Neural cell (in vitro differentiated cells): ENCODE results near the gene FUT8.

Source experiments
- POLR2AphosphoS5 ChIP-seq: IDR thresholded peaks from 2 replicates; pipeline ENCODE4 v1.6.1; 2012
- RAD21 ChIP-seq: fragments of 450-650 bp; conservative IDR thresholded peaks from 2 replicates; pipeline ENCODE4 v1.6.1; 2014; ENCODE audit warnings: antibody characterized with exemption, mild to moderate bottlenecking, moderate library complexity
- SMC3 ChIP-seq: fragments of 450-650 bp; conservative IDR thresholded peaks from 2 replicates; pipeline ENCODE4 v1.6.1; 2014; ENCODE audit warnings: antibody characterized with exemption, mild to moderate bottlenecking, moderate library complexity; ENCODE audit not compliant: poor library complexity
- TF ChIP-seq, protein P1 (sequence below): fragments of 450-650 bp; IDR thresholded peaks from 2 replicates; pipeline ENCODE4 v1.5.1; 2014; ENCODE audit warnings: antibody characterized with exemption, mild to moderate bottlenecking, moderate library complexity; ENCODE audit not compliant: poor library complexity, severe bottlenecking
- TF ChIP-seq, protein P2 (sequence below): IDR thresholded peaks from 2 replicates; pipeline ENCODE4 v1.6.1; 2012; ENCODE audit warnings: borderline replicate concordance

DNA sequence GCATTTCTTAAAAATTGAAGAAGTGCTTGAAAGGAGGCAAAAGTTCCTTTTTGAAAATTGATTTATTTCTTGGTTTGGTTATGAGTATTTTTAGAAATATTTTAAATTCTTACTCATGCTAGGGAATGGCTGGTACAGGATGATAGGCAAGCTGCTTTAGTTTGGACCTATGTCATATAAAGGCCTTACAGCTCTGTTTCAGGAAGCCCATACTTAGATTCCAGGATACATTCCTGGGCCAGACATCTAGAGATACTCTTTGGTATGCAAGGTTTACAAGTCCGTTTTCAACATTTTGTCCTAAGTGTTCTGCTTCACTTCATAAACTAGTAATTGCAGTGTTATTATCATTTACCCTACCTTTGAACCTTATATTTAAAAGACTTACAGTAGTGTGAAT, 186.8 kb downstream of the FUT8 start:
- TF ChIP-seq, protein P1, sequence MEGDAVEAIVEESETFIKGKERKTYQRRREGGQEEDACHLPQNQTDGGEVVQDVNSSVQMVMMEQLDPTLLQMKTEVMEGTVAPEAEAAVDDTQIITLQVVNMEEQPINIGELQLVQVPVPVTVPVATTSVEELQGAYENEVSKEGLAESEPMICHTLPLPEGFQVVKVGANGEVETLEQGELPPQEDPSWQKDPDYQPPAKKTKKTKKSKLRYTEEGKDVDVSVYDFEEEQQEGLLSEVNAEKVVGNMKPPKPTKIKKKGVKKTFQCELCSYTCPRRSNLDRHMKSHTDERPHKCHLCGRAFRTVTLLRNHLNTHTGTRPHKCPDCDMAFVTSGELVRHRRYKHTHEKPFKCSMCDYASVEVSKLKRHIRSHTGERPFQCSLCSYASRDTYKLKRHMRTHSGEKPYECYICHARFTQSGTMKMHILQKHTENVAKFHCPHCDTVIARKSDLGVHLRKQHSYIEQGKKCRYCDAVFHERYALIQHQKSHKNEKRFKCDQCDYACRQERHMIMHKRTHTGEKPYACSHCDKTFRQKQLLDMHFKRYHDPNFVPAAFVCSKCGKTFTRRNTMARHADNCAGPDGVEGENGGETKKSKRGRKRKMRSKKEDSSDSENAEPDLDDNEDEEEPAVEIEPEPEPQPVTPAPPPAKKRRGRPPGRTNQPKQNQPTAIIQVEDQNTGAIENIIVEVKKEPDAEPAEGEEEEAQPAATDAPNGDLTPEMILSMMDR: no peak
- TF ChIP-seq SMC3: no peak
- TF ChIP-seq, protein P2, sequence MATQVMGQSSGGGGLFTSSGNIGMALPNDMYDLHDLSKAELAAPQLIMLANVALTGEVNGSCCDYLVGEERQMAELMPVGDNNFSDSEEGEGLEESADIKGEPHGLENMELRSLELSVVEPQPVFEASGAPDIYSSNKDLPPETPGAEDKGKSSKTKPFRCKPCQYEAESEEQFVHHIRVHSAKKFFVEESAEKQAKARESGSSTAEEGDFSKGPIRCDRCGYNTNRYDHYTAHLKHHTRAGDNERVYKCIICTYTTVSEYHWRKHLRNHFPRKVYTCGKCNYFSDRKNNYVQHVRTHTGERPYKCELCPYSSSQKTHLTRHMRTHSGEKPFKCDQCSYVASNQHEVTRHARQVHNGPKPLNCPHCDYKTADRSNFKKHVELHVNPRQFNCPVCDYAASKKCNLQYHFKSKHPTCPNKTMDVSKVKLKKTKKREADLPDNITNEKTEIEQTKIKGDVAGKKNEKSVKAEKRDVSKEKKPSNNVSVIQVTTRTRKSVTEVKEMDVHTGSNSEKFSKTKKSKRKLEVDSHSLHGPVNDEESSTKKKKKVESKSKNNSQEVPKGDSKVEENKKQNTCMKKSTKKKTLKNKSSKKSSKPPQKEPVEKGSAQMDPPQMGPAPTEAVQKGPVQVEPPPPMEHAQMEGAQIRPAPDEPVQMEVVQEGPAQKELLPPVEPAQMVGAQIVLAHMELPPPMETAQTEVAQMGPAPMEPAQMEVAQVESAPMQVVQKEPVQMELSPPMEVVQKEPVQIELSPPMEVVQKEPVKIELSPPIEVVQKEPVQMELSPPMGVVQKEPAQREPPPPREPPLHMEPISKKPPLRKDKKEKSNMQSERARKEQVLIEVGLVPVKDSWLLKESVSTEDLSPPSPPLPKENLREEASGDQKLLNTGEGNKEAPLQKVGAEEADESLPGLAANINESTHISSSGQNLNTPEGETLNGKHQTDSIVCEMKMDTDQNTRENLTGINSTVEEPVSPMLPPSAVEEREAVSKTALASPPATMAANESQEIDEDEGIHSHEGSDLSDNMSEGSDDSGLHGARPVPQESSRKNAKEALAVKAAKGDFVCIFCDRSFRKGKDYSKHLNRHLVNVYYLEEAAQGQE: no peak
- TF ChIP-seq RAD21: no peak
- no peak for TF ChIP-seq POLR2AphosphoS5
